Mesothelial cell of epicardium (in vitro differentiated cells): ENCODE data around the gene GNGT1. TPM values are rescaled to one million over a fixed set of nuclear protein-coding genes. Genes with fewer than 3 reads are reported as not detected.
A peak's percentile ranks its signal among the peaks of the same experiment; 100 is the strongest.

ENCODE experiments used
- DNase-seq, 2 experiments: peaks; one replicate each; pipeline ENCODE4 v3.0.0; 2021; ENCODE audit warnings: low spot score in 2 of 2; ENCODE audit not compliant: unreplicated experiment in 2 of 2
- H3K27ac Mint-ChIP-seq: 2 replicates; pipeline ENCODE4 v1.8.0; 2021; ENCODE audit warnings: mixed read lengths
- H3K27me3 Mint-ChIP-seq: 2 replicates; pipeline ENCODE4 v1.8.0; 2021; ENCODE audit warnings: low read depth, mixed read lengths
- H3K36me3 Mint-ChIP-seq: 2 replicates; pipeline ENCODE4 v1.8.0; 2021; ENCODE audit warnings: mixed read lengths
- H3K4me1 Mint-ChIP-seq: 2 replicates; pipeline ENCODE4 v1.8.0; 2021; ENCODE audit warnings: mixed read lengths
- H3K4me3 Mint-ChIP-seq: 2 replicates; pipeline ENCODE4 v1.8.0; 2021; ENCODE audit warnings: mild to moderate bottlenecking, moderate library complexity, mixed read lengths
- H3K9me3 Mint-ChIP-seq: 2 replicates; pipeline ENCODE4 v1.8.0; 2021; ENCODE audit warnings: mixed read lengths
- CTCF ChIP-seq: fragments of 200-600 bp; sonication (generic); IDR thresholded peaks from one replicate; pipeline ENCODE4 v1.5.0; 2021; ENCODE audit warnings: antibody characterized with exemption; ENCODE audit not compliant: unreplicated experiment
- total RNA-seq: library from RNA; stranded (reverse); gene quantifications from 3 replicates; pipeline ENCODE4 v1.2.1, GENCODE V29; 2021

Gene GNGT1
- total RNA-seq, 1 donor from 2014 or later: not detected

GRCh38 chr7:93883917-93884345 is 22.4 kb upstream of the GNGT1 start:
- Mint-ChIP-seq H3K27me3 (peaks cover 7% of the 10 kb centered on the region), H3K4me3 (no peak overlapping the region), H3K36me3 (peaks cover 4% of the 10 kb centered on the region), H3K4me1 (no peaks in the 10 kb centered on the region), H3K27ac (no peak overlapping the region), H3K9me3 (peaks cover 14% of the 10 kb centered on the region)
- no peak for DNase-seq
- TF ChIP-seq CTCF: no peak

GRCh38 chr7:93884541-93884940 is 21.8 kb upstream of the GNGT1 start:
- Mint-ChIP-seq H3K27me3 (peaks cover 12% of the 10 kb centered on the region), H3K36me3 (peaks cover 4% of the 10 kb centered on the region), H3K9me3 (peaks cover 8% of the 10 kb centered on the region), H3K4me3 (no peak overlapping the region), H3K4me1 (no peaks in the 10 kb centered on the region), H3K27ac (no peak overlapping the region)
- TF ChIP-seq CTCF: no peak
- DNase-seq: no peak

- Mint-ChIP-seq H3K36me3 (no peaks in the 10 kb centered on the region), H3K4me1 (peaks cover 8% of the 10 kb centered on the region), H3K27me3 (peaks cover 24% of the 10 kb centered on the region), H3K4me3 (peak overlapping the region; percentile 88), H3K9me3 (no peaks in the 10 kb centered on the region), H3K27ac (no peak overlapping the region)
- DNase-seq: no peak
- no peak for TF ChIP-seq CTCF
Measured at GRCh38 chr7:93889261-93889660, 17.1 kb upstream of the GNGT1 start.

DNA sequence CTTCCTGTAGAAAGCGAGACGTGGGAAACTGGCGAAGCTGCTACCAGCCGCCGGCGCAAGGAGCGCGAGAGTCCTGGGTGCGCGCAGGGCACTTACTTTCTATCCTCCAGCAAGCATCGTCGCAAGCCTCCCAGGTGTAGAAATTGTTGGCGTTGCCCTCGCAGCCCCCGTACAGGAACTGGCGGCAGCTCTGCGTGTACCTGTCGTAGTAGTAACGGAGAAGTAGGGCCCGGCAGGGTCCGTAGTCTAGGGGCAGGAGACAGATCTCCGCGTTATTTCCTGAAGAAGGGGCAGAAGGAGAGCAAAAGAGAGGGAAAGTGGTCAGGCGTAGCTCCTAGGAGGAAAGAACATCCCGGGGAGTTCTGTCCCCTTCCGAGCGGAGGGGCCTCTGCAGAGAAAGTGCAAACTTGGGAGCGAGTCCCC is 16.3 kb upstream of the GNGT1 start:
- H3K27me3 Mint-ChIP-seq: peaks cover 24% of the 10 kb centered on the region
- no peak for TF ChIP-seq CTCF
- H3K27ac Mint-ChIP-seq: peak overlapping the region; percentile 68
- H3K4me3 Mint-ChIP-seq: peak overlapping the region; percentile 88
- H3K9me3 Mint-ChIP-seq: no peaks in the 10 kb centered on the region
- peaks cover 14% of the 10 kb centered on the region for H3K4me1 Mint-ChIP-seq
- no peak for DNase-seq
- H3K36me3 Mint-ChIP-seq: no peaks in the 10 kb centered on the region

- TF ChIP-seq CTCF: no peak
- H3K4me3 Mint-ChIP-seq: peak within 1 kb of the TSS; percentile 88
- peaks cover 24% of the 10 kb centered on the region for H3K27me3 Mint-ChIP-seq
- peaks cover 17% of the 10 kb centered on the region for H3K4me1 Mint-ChIP-seq
- H3K36me3 Mint-ChIP-seq: no peaks in the 10 kb centered on the region
- H3K9me3 Mint-ChIP-seq: no peaks in the 10 kb centered on the region
- peak within 1 kb of the TSS; percentile 68 for H3K27ac Mint-ChIP-seq
- DNase-seq: peak; percentile 36 to 64
Measured at GRCh38 chr7:93890464-93891068, 15.8 kb upstream of the GNGT1 start, which contains the start of gene TFPI2. TFPI2 (minus strand) TSS chr7:93890753; CDS start chr7:93890678, 75 bp downstream.
